Measurements from ENCODE around the gene FLT3.
A peak's percentile ranks its signal among the peaks of the same experiment; 100 is the strongest.
"Not testable (repeated sequence)": the region's sequence is repeated elsewhere in the genome, so short reads cannot be mapped to it uniquely, and the experiment has no call there.

FLT3 gene

DNA sequence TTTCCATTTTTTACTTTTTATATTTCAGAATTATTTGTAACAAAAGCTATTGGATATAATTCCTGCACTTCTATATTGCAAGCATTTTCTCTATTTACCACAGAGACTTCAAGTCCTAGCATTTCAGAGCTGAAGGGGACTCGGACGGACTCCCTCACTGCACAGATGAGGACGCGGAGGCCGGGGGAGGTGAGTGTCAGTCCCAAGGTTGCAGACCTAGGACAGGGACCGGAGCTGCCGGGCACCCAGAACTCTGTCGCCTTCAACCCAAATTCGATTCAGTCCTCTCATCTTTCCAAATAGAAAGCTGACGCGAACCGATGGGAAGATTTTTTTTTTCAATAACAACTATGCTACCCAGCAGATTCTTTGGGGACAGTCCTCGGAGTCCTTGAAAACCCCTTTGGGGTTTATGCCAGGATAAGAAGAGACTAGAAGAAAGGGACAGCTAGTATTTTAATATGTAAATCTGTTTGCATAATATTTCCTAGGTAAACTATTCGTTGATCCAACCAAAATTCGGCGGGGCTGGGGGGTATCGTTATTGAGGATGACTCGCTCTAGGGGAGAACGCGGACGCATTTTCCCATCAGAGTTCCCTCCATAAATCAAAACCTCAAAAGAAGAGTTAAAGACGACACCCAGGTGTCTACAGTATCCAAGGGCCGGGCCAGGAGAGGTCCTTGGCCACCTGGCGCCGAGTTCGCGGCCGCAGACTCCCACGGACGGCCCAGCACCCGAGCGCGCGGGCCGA lies 803 bp downstream of the FLT3 start:
- no peak for DNase-seq

DNA sequence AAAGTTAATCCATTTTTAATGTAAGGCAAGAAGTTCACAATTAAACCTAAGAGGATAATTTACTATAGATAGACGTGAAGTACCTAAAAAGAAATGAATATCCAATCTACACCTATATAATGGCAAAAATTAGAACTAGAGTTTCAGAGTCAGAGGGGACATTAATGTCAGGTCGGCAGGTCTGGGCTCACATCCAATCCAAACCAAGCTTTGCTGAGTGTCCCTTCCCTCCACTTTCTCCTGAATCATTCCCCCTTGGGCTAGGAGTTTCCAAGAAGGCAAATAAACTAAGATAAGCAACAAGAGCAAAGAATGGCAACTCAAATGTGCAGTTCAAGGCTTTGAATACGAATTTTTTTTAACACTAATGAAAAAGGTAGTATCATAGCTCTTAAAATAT lies 2.9 kb downstream of the FLT3 start:
- DNase-seq = no peak

- no peak for DNase-seq
These were observed 6.1 kb downstream of the FLT3 start for GRCh38 chr13:28094306-28094705.

DNA sequence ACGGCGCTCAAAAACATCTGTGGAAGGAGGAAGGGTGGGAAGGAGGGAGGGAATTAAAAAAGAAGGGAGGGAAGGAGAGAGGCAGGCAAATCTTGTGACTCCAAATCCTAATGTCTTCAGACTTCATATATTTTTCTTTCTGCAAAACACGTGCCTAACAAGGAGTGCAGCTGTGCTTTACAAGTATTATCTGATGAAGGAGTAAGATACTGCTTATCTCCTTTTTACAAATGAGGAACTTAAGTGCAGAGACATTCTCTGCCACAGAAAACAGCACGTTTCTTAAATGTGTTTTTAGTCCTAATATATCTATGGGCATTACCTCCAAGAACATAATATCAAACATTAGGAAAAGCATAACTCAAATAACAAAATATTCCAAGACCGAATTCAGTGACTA lies 6.5 kb downstream of the FLT3 start:
- no peak for DNase-seq

GRCh38 chr13:28092431-28092830 lies 7.9 kb downstream of the FLT3 start:
- DNase-seq = no peak

GRCh38 chr13:28089065-28089464 lies 11.3 kb downstream of the FLT3 start:
- DNase-seq = no peak

DNA sequence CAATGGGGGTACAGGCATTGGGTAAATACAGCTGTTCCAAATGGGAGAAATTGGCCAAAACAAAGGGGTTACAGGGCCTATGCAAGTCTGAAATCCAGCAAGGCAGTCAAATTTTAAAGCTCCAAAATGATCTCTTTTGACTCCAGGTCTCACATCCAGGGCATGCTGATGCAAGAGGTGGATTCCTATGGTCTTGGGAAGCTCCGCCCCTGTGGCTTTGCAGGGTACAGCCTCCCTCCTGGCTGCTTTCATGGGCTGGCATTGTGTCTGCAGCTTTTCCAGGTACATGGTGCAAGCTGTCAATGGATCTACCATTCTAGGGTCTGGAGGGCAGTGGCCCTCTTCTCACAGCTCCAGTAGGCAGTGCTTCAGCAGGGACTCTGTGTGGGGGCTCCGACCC lies 22.6 kb downstream of the FLT3 start:
- not testable (repeated sequence) for DNase-seq

DNA sequence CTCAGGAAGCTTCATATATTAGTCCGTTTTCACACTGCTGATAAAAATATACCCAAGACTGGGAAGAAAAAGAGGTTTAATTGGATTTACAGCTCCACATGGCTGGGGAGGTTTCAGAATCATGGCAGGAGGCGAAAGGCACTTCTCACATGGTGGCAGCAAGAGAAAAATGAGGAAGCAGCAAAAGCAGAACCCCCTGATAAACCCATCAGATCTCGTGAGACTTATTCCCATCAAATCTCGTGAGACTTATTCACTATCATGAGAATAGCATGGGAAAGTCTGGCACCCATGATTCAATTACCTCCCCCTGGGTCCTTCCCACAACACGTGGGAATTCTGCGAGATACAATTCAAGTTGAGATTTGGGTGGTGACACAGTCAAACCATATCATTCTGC lies 23.1 kb downstream of the FLT3 start:
- DNase-seq = no peak

- no peak for DNase-seq
These were observed 29.0 kb downstream of the FLT3 start for GRCh38 chr13:28071424-28071823.

DNA sequence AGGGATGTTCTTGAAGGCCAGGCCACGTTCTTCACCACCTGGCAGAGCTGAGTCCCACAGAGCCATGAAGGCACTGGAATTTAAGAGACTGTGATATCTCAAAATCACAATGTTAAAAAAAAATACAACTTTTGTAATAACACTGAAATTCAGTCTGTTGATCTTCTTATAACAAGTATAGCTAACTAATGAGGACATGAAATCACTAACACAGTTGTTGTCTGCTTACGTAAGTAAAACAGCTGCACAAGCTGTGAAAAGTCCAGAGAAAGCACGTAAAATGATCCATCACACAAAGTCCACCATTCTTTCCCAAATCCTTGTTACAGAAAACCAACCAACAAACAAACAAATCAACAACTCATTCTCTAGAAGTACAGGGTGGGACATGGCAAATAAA lies 32.9 kb downstream of the FLT3 start:
- DNase-seq = no peak

DNA sequence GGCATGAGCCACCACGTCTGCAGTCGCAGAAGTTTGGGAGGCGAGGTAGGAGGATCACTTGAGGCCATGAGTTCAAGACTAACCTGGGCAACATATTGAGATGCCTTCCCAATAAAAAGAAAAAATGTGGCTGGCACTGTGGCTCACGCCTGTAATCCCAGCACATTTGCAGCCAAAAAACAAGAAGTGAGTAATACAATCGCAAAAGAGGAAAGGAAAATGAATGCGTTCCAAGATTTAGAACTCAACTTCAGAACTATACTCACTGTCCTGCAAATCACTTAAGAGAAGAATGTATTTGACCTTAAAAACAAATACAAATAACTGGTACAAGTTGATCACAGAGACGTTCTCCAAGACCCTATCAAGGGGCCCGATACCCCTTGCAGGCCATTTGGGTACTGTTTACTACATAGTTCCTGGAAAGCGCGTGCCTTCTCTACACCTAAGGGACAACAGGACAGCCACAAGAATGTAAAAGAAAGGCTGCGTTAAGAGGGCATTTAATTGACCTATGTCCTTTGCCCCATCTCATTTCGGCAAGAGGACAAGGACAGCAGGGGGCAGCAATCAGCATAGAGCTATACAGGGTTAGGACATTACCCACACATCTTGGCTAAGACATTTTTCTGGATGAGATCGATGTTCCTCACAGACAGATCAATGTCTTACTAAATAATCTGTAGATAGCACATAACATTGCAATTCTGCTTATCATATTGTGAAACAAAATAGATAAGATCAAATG lies 41.3 kb downstream of the FLT3 start:
- peak; percentile 6 for DNase-seq

DNA sequence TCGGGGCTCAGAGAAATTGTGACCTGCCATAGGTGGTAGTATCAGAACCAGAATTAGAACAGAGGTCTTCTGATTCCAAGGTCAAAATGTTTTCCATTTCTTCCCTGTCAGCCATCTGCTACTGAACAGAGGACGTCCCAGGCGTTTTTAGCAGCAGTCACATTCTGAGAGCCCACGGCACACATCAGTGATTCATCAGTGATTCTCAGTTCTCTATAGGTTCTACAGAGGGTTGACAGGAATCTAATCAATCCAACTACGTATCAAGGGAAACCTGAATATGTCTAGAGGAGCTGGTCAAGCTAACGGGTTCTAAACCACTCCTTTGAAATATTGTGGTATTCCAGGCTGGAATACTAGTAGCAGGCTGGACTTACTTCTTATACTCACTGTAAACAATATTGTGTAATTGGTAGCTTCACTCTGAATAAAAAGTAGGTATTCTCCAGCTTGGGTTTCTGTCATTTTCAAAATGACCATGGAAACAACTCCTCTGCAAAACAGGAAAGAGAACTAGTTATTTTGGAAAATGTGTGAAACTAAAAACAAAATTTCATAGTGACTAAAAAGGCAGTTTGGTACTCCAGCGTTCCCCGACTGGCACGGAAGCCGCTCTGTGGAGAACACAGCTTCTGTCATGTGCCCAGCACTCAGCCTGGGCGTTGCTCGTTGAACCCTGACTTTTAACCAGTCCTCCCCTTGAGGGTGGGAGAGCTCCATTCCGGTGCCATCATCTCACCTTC lies 43.2 kb downstream of the FLT3 start:
- DNase-seq = no peak

GRCh38 chr13:28056426-28056825 lies 44.0 kb downstream of the FLT3 start:
- DNase-seq = no peak

- DNase-seq = no peak
These were observed 45.0 kb downstream of the FLT3 start for GRCh38 chr13:28055357-28055756.

- no peak for DNase-seq
These were observed 47.4 kb downstream of the FLT3 start for GRCh38 chr13:28052945-28053344.

- DNase-seq = no peak
These were observed 50.2 kb downstream of the FLT3 start for GRCh38 chr13:28049880-28050875.

DNA sequence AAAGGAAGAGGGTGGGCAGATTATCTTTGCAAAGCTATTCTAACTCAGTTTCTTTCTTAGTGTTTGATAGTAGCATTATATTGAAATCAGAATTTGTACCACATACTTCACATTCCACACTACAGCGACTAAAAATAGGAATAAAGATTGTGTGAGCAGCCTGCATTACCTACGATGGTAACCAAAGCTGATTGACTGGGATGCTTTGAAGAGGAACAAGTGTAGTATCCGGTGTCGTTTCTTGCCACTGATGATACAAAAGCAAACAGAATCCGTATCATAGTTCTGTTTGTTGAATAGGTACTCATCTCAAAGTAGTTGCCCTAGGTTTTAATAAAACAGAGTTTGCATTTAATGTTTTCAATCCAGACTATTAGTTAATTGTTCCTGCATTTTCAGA lies 51.2 kb downstream of the FLT3 start:
- DNase-seq = no peak

DNA sequence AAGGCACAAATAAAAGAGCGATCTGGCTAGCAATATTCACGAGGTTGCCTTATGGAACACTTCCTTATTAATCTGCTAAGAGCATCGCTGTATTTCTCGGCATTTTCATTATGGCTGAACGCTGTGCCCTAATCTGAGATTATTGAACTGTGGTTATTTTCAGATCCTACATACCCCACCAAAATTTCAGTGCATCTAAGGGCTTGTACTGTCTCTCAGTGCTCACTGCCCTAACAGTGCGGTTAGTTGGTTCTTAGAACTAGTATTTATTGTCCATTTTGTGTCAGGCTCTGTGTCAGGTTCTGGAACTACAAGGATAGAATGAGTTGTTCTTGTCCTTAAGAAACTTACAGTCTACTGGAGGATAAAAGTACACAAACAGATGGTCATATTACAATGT lies 51.6 kb downstream of the FLT3 start:
- no peak for DNase-seq

DNA sequence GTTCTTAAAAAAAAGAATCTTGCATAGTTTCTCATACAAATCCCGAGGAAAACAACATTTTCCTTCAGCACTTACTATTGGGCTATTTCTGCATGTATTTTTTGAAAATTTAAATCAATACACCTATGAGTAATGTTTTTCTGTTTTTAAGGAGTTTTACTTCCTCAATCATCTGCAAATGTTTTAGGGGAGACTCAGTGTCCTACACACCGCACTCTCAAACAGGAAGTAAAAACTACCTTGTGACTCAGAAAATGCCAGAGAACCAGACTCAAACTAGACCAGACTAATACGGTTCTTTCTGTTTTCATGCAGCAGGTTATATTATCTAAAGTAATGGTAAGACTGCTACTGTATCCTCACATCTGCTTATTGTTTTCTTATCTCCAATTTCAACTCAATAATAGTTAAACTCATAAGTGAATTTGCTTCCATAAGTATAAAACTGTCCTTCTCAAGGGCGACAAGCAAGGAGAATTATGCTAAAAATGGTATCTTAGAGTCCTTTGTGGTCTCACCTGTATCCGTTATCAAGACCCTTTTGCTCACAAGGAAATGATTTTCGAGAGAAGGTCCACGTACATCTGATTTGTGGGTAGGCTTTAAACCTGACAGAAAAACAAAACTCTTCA lies 52.5 kb downstream of the FLT3 start:
- no peak for DNase-seq

DNA sequence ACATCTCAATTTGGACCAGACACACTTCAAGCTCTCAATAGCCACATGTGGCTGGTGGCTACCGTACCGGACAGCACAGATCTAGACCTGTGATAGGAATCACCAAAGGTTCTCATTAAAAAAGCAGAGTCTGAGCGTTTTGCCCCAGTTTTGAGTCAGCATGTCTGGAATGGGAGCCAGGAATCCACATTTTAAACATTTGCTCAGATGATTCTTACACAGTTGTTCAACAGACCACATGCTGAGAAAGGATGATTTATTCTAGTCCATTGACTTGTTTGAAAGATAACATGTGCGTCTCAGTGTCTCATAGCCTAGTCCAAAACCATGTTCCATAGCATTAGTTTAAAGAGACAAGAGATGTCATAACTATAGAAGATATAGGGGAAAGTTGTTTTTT lies 53.4 kb downstream of the FLT3 start:
- DNase-seq = no peak

GRCh38 chr13:28045861-28046260 lies 54.5 kb downstream of the FLT3 start:
- no peak for DNase-seq

DNA sequence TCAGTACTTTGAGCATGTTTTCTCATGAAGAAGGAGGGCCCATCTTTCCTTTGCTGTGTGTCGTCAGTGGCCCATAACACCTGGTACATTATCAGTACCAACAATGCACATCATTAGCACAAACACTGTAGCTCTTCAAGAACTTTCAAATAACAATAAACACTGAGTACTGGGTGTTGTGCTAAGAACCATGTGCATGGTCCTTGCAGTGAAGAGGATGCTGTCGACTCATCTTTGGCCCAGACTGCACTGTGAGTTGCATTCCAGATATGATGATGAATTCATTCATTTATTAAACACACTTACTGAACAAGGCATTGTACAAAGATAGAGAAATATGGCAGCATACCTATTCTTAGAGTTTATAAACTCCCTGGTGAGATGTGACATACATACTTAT lies 55.8 kb downstream of the FLT3 start:
- DNase-seq = no peak

All from COR-L47 (cell line).